Heart right ventricle (tissue), 16 donors: ENCODE measurements around the gene RELB. TPM values are rescaled to one million over a fixed set of nuclear protein-coding genes. Genes with fewer than 3 reads are reported as not detected.
A peak's percentile ranks its signal among the peaks of the same experiment; 100 is the strongest.

ENCODE experiments used
- ATAC-seq, 8 donors: fragments of 200-7000 bp; cut with Tn5 transposase; one replicate each; pipeline ENCODE4 v1.9.1; 2020; ENCODE audit warnings: mild to moderate bottlenecking in 8 of 8, moderate library complexity in 8 of 8, moderate number of reproducible peaks in 1 of 8
- DNase-seq, 2 donors: peaks; one replicate each; pipeline ENCODE4 v3.0.0-alpha.2; 2020
- H3K27ac ChIP-seq, 10 donors: fragments of 200-600 bp; sonication (generic) in 2 of 10; one replicate each; pipeline versions ENCODE4 v1.5.0 to v1.8.0; 2020 to 2022; ENCODE audit warnings: mild to moderate bottlenecking in 3 of 10
- H3K27me3 ChIP-seq, 7 donors: fragments of 200-600 bp; one replicate each; pipeline ENCODE4 v1.8.0; 2021 to 2022; ENCODE audit warnings: mild to moderate bottlenecking in 2 of 7
- H3K36me3 ChIP-seq, 9 donors: fragments of 200-600 bp; sonication (generic) in 1 of 9; one replicate each; pipeline versions ENCODE4 v1.5.0 to v1.8.0; 2020 to 2022; ENCODE audit warnings: mild to moderate bottlenecking in 2 of 9
- H3K4me1 ChIP-seq, 9 donors: fragments of 200-600 bp; sonication (generic) in 1 of 9; one replicate each; pipeline versions ENCODE4 v1.5.0 to v1.8.0; 2020 to 2022; ENCODE audit warnings: mild to moderate bottlenecking in 4 of 9
- H3K4me3 ChIP-seq, 10 donors: fragments of 200-600 bp; sonication (generic) in 2 of 10; one replicate each; pipeline versions ENCODE4 v1.5.0 to v1.8.0; 2020 to 2022; ENCODE audit warnings: mild to moderate bottlenecking in 7 of 10, moderate library complexity in 2 of 10
- H3K9me3 ChIP-seq, 11 donors: fragments of 200-600 bp in 10 of 11; sonication (generic) in 2 of 11; one replicate each; pipeline versions ENCODE4 v1.5.0 to v1.8.0; 2013 to 2022; ENCODE audit warnings: mild to moderate bottlenecking in 2 of 11, control low read depth in 1 of 11, moderate library complexity in 1 of 11
- CTCF ChIP-seq, 9 donors: fragments of 200-600 bp; sonication (generic) in 2 of 9; IDR thresholded peaks; one replicate each; pipeline versions ENCODE4 v1.5.0 to v1.8.0; 2021 to 2022; ENCODE audit warnings: antibody characterized with exemption in 9 of 9, mild to moderate bottlenecking in 5 of 9, moderate library complexity in 1 of 9
- WGBS, 2 donors: extraction: QIAGEN DNeasy Blood & Tissue Kit; methylation state at CpG; one replicate each; pipeline ENCODE4 v1.1.7; 2013; ENCODE audit warnings: inconsistent platforms in 1 of 2; 5-methylcytosine and 5-hydroxymethylcytosine counted together
- intact Hi-C, 10 donors: fragments of 100-400 bp; cut with DNase I; formaldehyde crosslinking; loops; one replicate each; pipeline versions ENCODE4 v1.11.1 to v1.14.2; 2022
- polyA plus RNA-seq, 2 donors: library from polyadenylated mRNA; stranded (reverse); fragments of 200-250 nt; gene quantifications; one replicate each; pipeline ENCODE4 v1.2.3, GENCODE V29; 2013
- total RNA-seq, 10 donors: library from RNA; stranded (reverse); fragmentation: NEBNext Ultra II Directional in 3 of 10; extraction: Animal tissue kit (Norgen Biotek cat#: 25700) in 3 of 10; gene quantifications; one replicate each; pipeline versions ENCODE4 v1.2.1 to v1.2.4, GENCODE V29; 2021 to 2023
- donor health status: Arrhythmogenic right ventricular cardiomyopathy.
- donor health status: ischemic (EF 13 %, LVEDD 7.1; RV severe dilation, severe dysfunction).
- donor health status: healthy with polysubstance abuse.
- donor health status: DM: no; HTN: yes; CAD: no.
- donor health status: DM: no; HTN: no; CAD: no.
- donor health status: ischemic (EF 25% LVEDD 6.9; RV normal size, moderate dysfunction).
- donor health status: ischemic (EF 25% LVEDD 5.7; RV mildly dilated, moderate dysfunction).
- donor health status: healthy.
- donor health status: DM: yes; HTN: yes; CAD: no.
- donor health status: Ischemic cardiomyopathy.
- donor health status: ischemic (EF 35%, LVEDD 5.7; RV mildly dilated, moderate dysfunction).
- donor health status: nonischemic (EF 11% LVEDD 7.7; RV severe dilation, severe dysfunction).
- donor health status: DM: yes; HTN: yes; CAD: no.
- donor health status: PGD.
- donor health status: ischemic (EF 29% LVEDD 5.4; RV normal size, mild dysfunction).
- donor health status: nonischemic (EF 23%, LVEDD 6.1; RV moderate dilation, normal function).

RELB gene
- total and polyA plus RNA-seq, 12 donors, result 1.3 to 19.3 (median 5.5) TPM

- DNase-seq, result no peak
- no peak for TF ChIP-seq CTCF (IDR thresholded peaks at IDR 0.05)
- peak in 5 of 8 donors; percentile 18 to 36 (median 29) for ATAC-seq
- no peak overlapping the region for H3K27ac ChIP-seq
- H3K9me3 ChIP-seq, result no peaks in the 10 kb centered on the region
- H3K27me3 ChIP-seq, result no peaks in the 10 kb centered on the region
- intact Hi-C loops, result no loop called here
- H3K4me3 ChIP-seq, result no peak overlapping the region
- no peaks in the 10 kb centered on the region for H3K4me1 ChIP-seq
- 72 to 76% methylated on average over 13 of the region's 13 CpGs for WGBS, 2 donors
- peaks cover 0 to 87% (median 46%) of the 10 kb centered on the region in 9 donors for H3K36me3 ChIP-seq
These were observed 67.8 kb downstream of the RELB start for GRCh38 chr19:45069056-45069455.

GRCh38 chr19:45070214-45070613 is 69.0 kb downstream of the RELB start:
- intact Hi-C loops, result no loop called here
- DNase-seq (no peak), ATAC-seq (no peak)
- Histone ChIP-seq H3K36me3 (peaks cover 0 to 76% (median 42%) of the 10 kb centered on the region in 9 donors), H3K27ac (no peak overlapping the region), H3K9me3 (no peaks in the 10 kb centered on the region), H3K4me1 (peaks cover 0 to 7% (median 0%) of the 10 kb centered on the region in 9 donors), H3K27me3 (no peaks in the 10 kb centered on the region), H3K4me3 (no peak overlapping the region)
- 91 to 95% methylated on average over 6 of the region's 6 CpGs for WGBS, 2 donors
- no peak for TF ChIP-seq CTCF (IDR thresholded peaks at IDR 0.05)

- intact Hi-C loops, result no loop called here
These were observed 69.7 kb downstream of the RELB start for GRCh38 chr19:45070861-45071544.

GRCh38 chr19:45071545-45071938 is 70.3 kb downstream of the RELB start:
- intact Hi-C loops, result no loop called here
- Histone ChIP-seq H3K4me3 (no peak overlapping the region), H3K36me3 (peaks cover 0 to 62% (median 42%) of the 10 kb centered on the region in 9 donors), H3K27me3 (no peaks in the 10 kb centered on the region), H3K4me1 (peaks cover 0 to 16% (median 9%) of the 10 kb centered on the region in 9 donors), H3K9me3 (no peaks in the 10 kb centered on the region), H3K27ac (no peak overlapping the region)
- no peak for TF ChIP-seq CTCF (IDR thresholded peaks at IDR 0.05)
- ATAC-seq, result no peak
- no peak for DNase-seq
- WGBS, 2 donors, result 94 to 96% methylated on average over 23 to 25 of the region's 25 CpGs

More at GRCh38 chr19:45070861-45071544, 69.7 kb downstream of the RELB start:
- ATAC-seq (no peak), DNase-seq (no peak)
- Histone ChIP-seq H3K4me1 (peaks cover 0 to 13% (median 5%) of the 10 kb centered on the region in 9 donors), H3K4me3 (no peak overlapping the region), H3K27ac (no peak overlapping the region), H3K9me3 (no peaks in the 10 kb centered on the region), H3K27me3 (no peaks in the 10 kb centered on the region), H3K36me3 (peaks cover 0 to 68% (median 42%) of the 10 kb centered on the region in 9 donors)
- WGBS, 2 donors, result 92 to 93% methylated on average over 19 of the region's 19 CpGs
- no peak for TF ChIP-seq CTCF (IDR thresholded peaks at IDR 0.05)
